Stomach (tissue), 9 donors: ENCODE measurements around the gene UBLCP1. TPM values are rescaled to one million over a fixed set of nuclear protein-coding genes. Genes with fewer than 3 reads are reported as not detected.

ENCODE experiments used
- DNase-seq, 2 donors: peaks; one replicate each; pipeline versions ENCODE4 v3.0.0 to v3.0.0-alpha.2; 2013 to 2019
- H3K27ac ChIP-seq, 5 donors: fragments of 200-600 bp in 4 of 5; sonication (generic) in 4 of 5; one replicate each; pipeline ENCODE4 v1.5.1; 2013 to 2019; ENCODE audit warnings: mild to moderate bottlenecking in 1 of 5, moderate library complexity in 1 of 5
- H3K27me3 ChIP-seq, 3 donors: fragments of 200-600 bp; sonication (generic); one replicate each; pipeline ENCODE4 v1.5.1; 2017 to 2019; ENCODE audit warnings: mixed run types in 1 of 3
- H3K36me3 ChIP-seq, 4 donors: fragments of 200-600 bp; sonication (generic); 1 replicate in 3 of 4; 2 replicates in 1 of 4; pipeline ENCODE4 v1.5.1; 2016 to 2019
- H3K4me1 ChIP-seq, 4 donors: fragments of 200-600 bp; sonication (generic); one replicate each; pipeline ENCODE4 v1.5.1; 2016 to 2019
- H3K4me3 ChIP-seq, 4 donors: fragments of 200-600 bp; sonication (generic) in 3 of 4; one replicate each; pipeline ENCODE4 v1.5.1; 2016 to 2019; ENCODE audit warnings: mild to moderate bottlenecking in 1 of 4
- H3K9me3 ChIP-seq, 4 donors: fragments of 200-600 bp; sonication (generic); one replicate each; pipeline ENCODE4 v1.5.1; 2016 to 2019
- CTCF ChIP-seq, 7 experiments: fragments of 450-650 bp in 4 of 7; fragments of 200-600 bp in 3 of 7; sonication (generic) in 3 of 7; IDR thresholded peaks; one replicate each; pipeline ENCODE4 v1.5.1; 2016 to 2019; ENCODE audit warnings: antibody characterized with exemption in 7 of 7, control low read depth in 2 of 7, mild to moderate bottlenecking in 1 of 7
- EP300 ChIP-seq: sonication (generic); formaldehyde crosslinking; IDR thresholded peaks from one replicate; pipeline ENCODE4 v1.6.1; 2017; ENCODE audit warnings: antibody characterized with exemption
- POLR2A ChIP-seq, 4 donors: fragments of 450-650 bp; IDR thresholded peaks; one replicate each; pipeline ENCODE4 v1.6.1; 2016; ENCODE audit warnings: antibody characterized with exemption in 4 of 4, control low read depth in 2 of 4, mild to moderate bottlenecking in 1 of 4, moderate library complexity in 1 of 4
- POLR2AphosphoS5 ChIP-seq, 3 donors: sonication (generic); formaldehyde crosslinking; IDR thresholded peaks; one replicate each; pipeline ENCODE4 v1.6.1; 2016; ENCODE audit warnings: antibody characterized with exemption in 3 of 3
- WGBS, 5 donors: extraction: QIAGEN DNeasy Blood & Tissue Kit in 3 of 5; methylation state at CpG; one replicate each; pipeline versions ENCODE4 v1.1.5 to v1.1.7; 2013 to 2018; 5-methylcytosine and 5-hydroxymethylcytosine counted together
- intact Hi-C: fragments of 100-400 bp; cut with DNase I; formaldehyde crosslinking; loops from one replicate; pipeline ENCODE4 v1.15.1; 2023; ENCODE audit warnings: low total_unique reads
- polyA plus RNA-seq, 3 donors: library from polyadenylated mRNA; stranded (reverse); fragments of 200-250 nt; gene quantifications; one replicate each; pipeline ENCODE4 v1.2.3, GENCODE V29; 2013
- total RNA-seq, 5 donors: library from RNA; depleted of rRNA; stranded (reverse); fragments of >200 nt; gene quantifications; one replicate each; pipeline versions ENCODE4 v1.1.0 to v1.2.3, GENCODE V29; 2014 to 2016
- donor health status: healthy with polysubstance abuse.
- donor health status: Bipolar disorder and iron deficiency.
- donor health status: healthy.

Gene UBLCP1
- total and polyA plus RNA-seq, 8 donors: 1.2 to 24.4 (median 16.7) TPM

- no peaks in the 10 kb centered on the region for H3K9me3 ChIP-seq
- intact Hi-C loops: no loop called here
- H3K36me3 ChIP-seq: no peaks in the 10 kb centered on the region
- peaks cover 4 to 12% (median 11%) of the 10 kb centered on the region in 4 donors for H3K4me1 ChIP-seq
- no peak for DNase-seq
- 49 to 52% (median 50%) methylated on average over 4 of the region's 4 CpGs for WGBS, 5 donors
- peak within 1 kb of the TSS; percentile 37 to 54 (median 42) for H3K4me3 ChIP-seq
- peak within 1 kb of the TSS in 2 of 5 donors; percentile 34 to 36 for H3K27ac ChIP-seq
- H3K27me3 ChIP-seq: peaks cover 0 to 50% (median 13%) of the 10 kb centered on the region in 3 donors
- TF ChIP-seq EP300 (no peak), POLR2A (IDR thresholded peaks at IDR 0.05) (no peak), POLR2AphosphoS5 (IDR thresholded peaks at IDR 0.05) (no peak), CTCF (IDR thresholded peaks at IDR 0.05) (no peak)
Observed at GRCh38 chr5:159330131-159330800, 67.2 kb downstream of the UBLCP1 start, which contains the start of gene IL12B. IL12B (minus strand) TSS chr5:159330487; CDS start chr5:159326782, 3,705 bp downstream.

- Histone ChIP-seq H3K36me3 (no peaks in the 10 kb centered on the region), H3K27ac (peak overlapping the region in 4 of 5 donors; percentile 3 to 36 (median 25)), H3K4me1 (peaks cover 4 to 12% (median 11%) of the 10 kb centered on the region in 4 donors), H3K27me3 (peaks cover 0 to 50% (median 13%) of the 10 kb centered on the region in 3 donors), H3K9me3 (no peaks in the 10 kb centered on the region), H3K4me3 (peak overlapping the region; percentile 37 to 54 (median 42))
- DNase-seq: peak; percentile 68 to 83
- no peak for TF ChIP-seq POLR2AphosphoS5 (IDR thresholded peaks at IDR 0.05)
- peak in 5 of 7 experiments; percentile 29 to 64 (median 49) for TF ChIP-seq CTCF (IDR thresholded peaks at IDR 0.05)
- 4 to 8% (median 5%) methylated on average over 39 to 50 of the region's 50 CpGs for WGBS, 5 donors
- intact Hi-C loops: no loop called here
Observed at GRCh38 chr5:159331093-159331973, 68.2 kb downstream of the UBLCP1 start.

GRCh38 chr5:159332800-159333544 is 69.9 kb downstream of the UBLCP1 start:
- intact Hi-C loops: no loop called here
- WGBS, 5 donors: 74 to 82% (median 76%) methylated on average over 6 of the region's 6 CpGs
- H3K27ac ChIP-seq: no peak overlapping the region
- H3K4me1 ChIP-seq: peaks cover 4 to 12% (median 11%) of the 10 kb centered on the region in 4 donors
- TF ChIP-seq EP300 (no peak), CTCF (IDR thresholded peaks at IDR 0.05) (no peak), POLR2A (IDR thresholded peaks at IDR 0.05) (no peak), POLR2AphosphoS5 (IDR thresholded peaks at IDR 0.05) (no peak)
- H3K4me3 ChIP-seq: no peak overlapping the region
- no peaks in the 10 kb centered on the region for H3K9me3 ChIP-seq
- H3K36me3 ChIP-seq: no peaks in the 10 kb centered on the region
- H3K27me3 ChIP-seq: peaks cover 0 to 35% (median 7%) of the 10 kb centered on the region in 3 donors
- no peak for DNase-seq

GRCh38 chr5:159333545-159333925 is 70.4 kb downstream of the UBLCP1 start:
- Histone ChIP-seq H3K27me3 (peaks cover 0 to 30% (median 6%) of the 10 kb centered on the region in 3 donors), H3K4me1 (peaks cover 4 to 12% (median 11%) of the 10 kb centered on the region in 4 donors), H3K27ac (no peak overlapping the region), H3K9me3 (no peaks in the 10 kb centered on the region), H3K4me3 (no peak overlapping the region), H3K36me3 (no peaks in the 10 kb centered on the region)
- intact Hi-C loops: no loop called here
- TF ChIP-seq CTCF (IDR thresholded peaks at IDR 0.05) (no peak), POLR2AphosphoS5 (IDR thresholded peaks at IDR 0.05) (no peak), EP300 (no peak), POLR2A (IDR thresholded peaks at IDR 0.05) (no peak)
- no peak for DNase-seq
- 64 to 79% (median 75%) methylated on average over 1 of the region's 1 CpG for WGBS, 5 donors
